HG03095 (cell line): ENCODE results near the gene ATP6V0D1.

Source experiments
- ATAC-seq: cut with Tn5 transposase; IDR thresholded peaks from one replicate; pipeline ENCODE4 v1.9.1; 2021; ENCODE audit warnings: moderate library complexity; ENCODE audit not compliant: unreplicated experiment

The ATP6V0D1 gene

GRCh38 chr16:67409631-67410030 lies 71.3 kb downstream of the ATP6V0D1 start:
- no peak for ATAC-seq

- no peak for ATAC-seq
Observed at GRCh38 chr16:67407788-67408452, 73.0 kb downstream of the ATP6V0D1 start.

DNA sequence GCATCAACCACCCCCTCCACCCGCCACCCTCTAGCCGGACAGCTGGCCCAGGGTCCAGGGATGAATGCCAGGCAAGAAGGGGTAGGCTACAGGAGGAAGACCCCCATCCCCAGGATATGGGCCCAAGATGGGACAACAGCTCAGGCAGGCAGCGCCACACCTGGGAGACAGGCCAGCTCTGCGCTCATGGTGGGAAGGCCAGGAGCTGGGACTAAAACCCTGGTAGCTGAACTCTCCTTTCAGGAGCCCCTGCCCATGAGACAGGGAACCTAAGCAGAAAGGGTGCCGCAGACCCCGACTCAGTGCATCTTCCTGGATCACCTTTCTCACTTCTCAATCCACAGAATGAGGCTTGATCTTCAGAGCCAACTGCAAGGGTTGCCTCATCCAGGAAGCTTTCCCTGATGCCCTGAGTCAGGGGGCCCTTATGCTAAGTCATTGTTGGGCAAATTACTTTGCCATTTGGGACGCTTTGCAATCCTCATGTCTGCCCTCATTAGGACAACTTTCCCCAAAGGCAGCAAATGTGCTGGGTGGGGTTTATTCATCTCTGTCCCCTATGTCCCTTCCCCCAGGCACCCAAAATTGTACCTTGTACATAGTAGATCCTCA lies 73.7 kb downstream of the ATP6V0D1 start:
- no peak for ATAC-seq

DNA sequence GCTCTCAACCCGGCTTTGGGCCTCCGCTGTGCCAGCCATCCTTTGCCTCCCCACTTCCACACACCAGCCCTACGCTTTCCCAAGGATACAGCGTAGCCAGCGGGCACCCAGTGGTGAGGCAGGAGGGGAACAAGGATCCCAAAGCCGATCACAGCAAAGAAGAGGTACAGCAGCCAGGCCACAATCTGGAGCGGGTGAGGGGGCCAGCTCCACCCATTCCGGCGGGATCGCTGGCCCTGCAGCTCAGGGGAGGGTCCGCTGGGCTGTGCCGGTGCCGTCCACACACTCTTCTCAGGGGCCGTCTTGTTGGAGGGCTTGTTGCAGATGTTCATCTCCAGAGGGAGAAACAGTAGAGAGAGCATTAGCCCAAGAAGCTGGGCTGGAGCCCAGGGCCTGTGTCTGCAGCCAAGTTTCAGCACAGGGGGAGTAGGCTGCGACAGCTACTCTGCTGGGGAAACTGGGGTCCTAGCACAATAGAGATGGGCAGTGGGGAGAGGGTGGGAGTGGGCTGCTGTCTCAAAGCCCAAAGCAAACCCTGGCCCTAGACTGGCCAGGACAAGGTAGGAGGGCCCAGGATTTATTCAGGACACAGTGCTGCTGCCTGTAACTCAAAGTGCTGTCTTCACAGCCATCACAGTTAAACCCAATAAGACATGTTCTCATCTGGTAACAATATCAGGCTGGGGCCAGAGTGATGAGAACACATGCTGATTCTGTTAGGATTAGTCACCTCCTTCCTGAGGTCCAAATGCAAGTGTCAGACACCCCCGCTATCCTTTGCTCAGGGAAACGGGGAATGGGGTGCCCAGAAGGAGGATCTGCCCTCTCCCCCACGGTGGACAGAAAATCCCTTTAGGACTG lies 74.6 kb downstream of the ATP6V0D1 start:
- no peak for ATAC-seq

DNA sequence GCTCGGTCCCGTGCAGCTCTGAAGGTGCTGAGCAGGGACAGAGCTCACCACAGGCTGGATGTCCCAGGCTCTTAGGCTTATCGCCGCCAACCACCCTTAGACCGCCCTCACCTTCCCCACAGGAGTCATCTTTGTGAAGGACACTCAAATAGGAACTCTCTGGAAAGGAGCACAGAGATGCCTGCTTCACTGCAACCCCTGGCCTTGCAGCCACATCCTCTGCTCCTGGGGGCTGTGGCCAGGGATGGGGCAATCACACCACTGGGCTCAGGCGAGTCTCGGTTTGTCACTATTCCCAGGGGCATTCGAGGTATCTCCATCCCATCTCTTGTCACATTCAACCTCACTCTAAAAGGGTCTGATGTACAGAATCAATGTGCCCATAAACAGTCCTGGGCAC lies 75.6 kb downstream of the ATP6V0D1 start:
- no peak for ATAC-seq

DNA sequence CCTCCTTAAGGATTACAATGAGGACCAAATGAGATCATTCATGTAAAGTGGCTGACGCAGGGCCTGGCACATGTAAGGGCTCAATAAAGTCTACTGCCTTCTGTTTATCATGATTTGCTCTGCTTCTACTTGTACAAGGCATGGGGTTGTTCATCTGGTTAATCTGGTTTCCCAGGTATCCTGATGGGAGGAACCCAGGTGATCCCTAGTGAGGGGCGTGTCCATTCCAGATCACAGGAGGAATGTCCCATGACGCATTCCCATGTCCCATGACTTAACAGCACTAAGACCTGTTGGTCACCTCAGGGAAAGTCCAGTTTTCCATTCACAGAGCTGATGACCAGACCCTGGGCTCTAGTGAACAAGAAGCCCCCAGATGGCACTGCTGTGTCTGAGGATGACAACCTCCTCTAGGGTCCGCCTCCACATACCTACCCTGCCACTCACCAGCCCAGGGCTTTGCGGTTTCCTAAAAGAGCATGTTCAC lies 76.2 kb downstream of the ATP6V0D1 start:
- ATAC-seq, result no peak

DNA sequence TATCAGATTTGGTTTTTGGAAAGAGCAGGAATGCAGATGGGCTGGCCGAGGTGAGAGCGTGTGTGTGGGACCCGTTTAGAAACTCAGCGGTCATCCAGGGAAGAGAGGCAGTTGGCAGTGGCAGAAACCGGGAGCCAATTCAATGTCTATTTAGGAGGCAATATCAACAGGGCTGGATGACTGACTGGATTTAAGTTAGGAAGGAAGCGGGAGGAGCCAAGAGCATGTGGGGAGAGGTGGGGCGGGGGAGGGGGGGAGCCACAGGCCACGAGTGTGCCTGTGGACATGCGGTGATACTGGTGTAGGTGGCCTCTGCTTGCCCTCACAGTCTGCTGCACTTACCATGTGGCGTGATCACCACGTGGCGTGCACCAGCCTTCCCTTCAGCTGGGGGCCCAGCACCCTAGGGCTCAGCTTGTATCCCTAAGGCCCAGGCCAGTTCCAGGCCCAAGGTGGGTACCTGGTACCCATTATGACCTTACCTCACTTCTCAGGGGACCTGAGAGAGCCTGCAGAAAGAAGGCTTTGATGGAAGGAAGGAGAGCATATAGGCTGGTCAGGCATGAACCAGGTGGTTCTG lies 76.9 kb downstream of the ATP6V0D1 start:
- ATAC-seq, result no peak

DNA sequence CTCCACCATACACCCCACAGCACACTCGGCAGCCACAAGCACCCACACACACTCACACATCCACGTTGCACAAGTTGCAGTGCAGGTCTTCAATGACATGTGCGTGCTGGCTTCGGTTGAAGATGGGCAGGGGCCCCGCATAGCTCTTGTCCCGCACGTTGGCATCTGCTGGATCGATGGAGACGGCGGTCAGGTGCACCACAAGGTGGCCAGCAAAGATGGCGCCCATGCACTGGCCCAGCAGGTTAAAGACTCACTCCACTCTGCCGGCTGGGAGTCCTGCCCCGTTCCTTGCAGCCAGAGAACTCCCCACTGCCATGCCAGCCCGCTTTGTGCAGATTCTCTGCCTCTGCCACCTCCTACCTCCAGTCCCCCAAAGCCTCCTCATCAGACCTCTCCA lies 80.1 kb downstream of the ATP6V0D1 start:
- no peak for ATAC-seq

DNA sequence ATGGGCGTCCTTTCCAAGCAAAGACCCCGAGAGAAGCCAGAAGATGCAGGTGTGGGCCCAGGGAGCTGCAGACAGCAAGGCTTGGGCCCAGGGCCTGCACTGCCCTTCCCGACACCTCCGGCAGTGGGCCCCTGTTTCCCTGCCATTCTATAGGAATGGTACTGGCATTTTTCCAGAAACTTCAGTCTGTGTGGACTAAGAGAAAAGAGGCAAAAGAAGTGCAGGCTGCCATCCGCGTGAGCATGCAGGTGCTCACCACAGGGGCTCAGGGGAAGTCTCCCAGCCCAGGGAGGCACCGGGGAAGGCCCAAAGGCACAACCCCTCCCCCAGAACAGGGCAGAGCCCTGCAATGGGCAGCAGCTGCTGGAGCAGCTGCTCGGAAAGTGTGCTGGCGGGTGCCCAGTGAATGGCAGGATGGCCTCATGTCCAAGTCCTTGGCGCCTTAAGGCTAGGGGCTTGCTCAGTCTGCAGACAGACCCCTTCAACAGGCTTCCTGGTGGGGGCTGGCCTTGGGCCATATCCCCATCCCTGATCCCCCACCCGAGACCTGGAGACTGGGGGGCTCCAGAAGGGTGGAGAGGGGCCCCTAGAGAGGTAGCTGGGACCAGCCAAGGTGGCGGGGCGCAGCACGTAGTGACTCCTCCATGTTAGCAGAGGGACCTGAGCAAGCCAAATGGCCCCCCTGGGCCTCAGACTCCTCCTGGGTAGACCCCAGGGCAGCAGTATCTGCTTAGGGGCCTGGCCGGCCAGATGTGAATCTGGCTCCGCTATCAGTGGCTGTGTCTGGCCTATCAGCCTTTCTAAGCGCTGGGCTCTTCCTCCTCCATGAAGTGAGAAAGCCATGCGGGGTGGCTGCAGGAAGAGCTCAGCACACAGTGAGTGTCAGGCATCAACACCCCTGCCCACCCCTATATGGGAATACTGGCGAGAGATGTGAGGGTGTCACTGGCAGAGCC lies 80.9 kb downstream of the ATP6V0D1 start:
- no peak for ATAC-seq

- ATAC-seq, result no peak
Observed at GRCh38 chr16:67399218-67399733, 81.7 kb downstream of the ATP6V0D1 start.

GRCh38 chr16:67398546-67399217 lies 82.3 kb downstream of the ATP6V0D1 start:
- ATAC-seq, result no peak

GRCh38 chr16:67397812-67398545 lies 83.0 kb downstream of the ATP6V0D1 start:
- ATAC-seq, result no peak

- ATAC-seq, result no peak
Observed at GRCh38 chr16:67397036-67397801, 83.7 kb downstream of the ATP6V0D1 start.

- no peak for ATAC-seq
Observed at GRCh38 chr16:67396159-67397035, 84.6 kb downstream of the ATP6V0D1 start.

DNA sequence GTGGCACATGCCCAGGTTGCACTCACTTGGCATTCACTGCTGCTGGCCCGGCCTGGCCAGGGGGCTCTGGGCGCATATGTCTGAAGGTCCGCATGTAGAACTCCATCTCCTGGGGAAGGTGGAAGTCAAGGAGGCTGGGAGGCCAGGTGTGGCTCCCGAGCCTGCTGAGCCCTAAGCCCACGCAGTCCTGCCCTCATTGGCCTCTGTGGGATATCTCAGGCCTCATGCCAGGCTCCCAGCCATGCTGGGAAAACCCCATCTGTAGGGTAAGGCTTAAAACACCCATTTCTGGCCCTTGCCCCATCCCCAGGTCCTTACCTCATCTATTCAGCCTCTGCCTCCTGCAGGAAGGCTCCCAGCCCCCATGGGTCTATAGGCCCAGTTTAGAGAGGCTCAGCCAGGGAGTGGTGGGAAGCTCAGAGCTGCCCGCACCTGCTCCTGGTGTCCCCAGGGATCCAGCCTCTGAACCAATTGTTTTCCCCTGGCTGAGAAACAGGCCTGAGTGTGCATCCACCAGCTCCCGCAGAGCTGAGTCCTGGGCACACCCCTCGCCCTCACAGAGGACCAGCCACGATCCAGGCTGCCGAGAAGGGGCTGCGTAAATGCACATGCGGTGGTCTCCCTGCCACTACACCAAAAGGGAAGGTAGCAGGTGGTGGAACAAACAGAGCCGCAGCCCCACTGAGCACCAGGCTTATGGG lies 85.3 kb downstream of the ATP6V0D1 start:
- ATAC-seq, result no peak

- ATAC-seq, result no peak
Observed at GRCh38 chr16:67395105-67395457, 85.9 kb downstream of the ATP6V0D1 start.
